ENCODE results near the gene LYSMD3.

DNA sequence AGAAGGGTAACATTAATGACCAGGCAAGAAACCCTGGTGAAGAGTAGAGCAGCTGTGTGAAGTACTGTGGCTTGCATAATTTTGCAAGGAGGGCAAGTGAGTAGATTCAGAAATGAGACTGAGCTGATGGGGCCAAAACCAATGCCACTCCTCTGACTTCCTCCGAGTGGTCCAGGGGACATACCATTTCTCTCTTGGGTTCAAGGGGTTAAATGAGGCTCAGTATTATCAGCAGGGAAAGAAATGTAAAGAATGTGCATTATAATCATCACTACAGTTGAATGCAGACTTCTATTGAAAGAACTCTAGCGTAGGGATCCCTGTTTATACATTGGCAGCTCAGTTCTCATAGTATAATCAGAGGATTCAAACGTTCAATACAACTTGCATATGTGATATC is 44.8 kb downstream of the LYSMD3 start:
- TF ChIP-seq POLR2AphosphoS5 (IDR thresholded peaks at IDR 0.05) (no peak), POLR2A (IDR thresholded peaks at IDR 0.05) (no peak), EP300 (IDR thresholded peaks at IDR 0.05) (no peak)
- TF ChIP-seq, protein P1, sequence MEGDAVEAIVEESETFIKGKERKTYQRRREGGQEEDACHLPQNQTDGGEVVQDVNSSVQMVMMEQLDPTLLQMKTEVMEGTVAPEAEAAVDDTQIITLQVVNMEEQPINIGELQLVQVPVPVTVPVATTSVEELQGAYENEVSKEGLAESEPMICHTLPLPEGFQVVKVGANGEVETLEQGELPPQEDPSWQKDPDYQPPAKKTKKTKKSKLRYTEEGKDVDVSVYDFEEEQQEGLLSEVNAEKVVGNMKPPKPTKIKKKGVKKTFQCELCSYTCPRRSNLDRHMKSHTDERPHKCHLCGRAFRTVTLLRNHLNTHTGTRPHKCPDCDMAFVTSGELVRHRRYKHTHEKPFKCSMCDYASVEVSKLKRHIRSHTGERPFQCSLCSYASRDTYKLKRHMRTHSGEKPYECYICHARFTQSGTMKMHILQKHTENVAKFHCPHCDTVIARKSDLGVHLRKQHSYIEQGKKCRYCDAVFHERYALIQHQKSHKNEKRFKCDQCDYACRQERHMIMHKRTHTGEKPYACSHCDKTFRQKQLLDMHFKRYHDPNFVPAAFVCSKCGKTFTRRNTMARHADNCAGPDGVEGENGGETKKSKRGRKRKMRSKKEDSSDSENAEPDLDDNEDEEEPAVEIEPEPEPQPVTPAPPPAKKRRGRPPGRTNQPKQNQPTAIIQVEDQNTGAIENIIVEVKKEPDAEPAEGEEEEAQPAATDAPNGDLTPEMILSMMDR (IDR thresholded peaks at IDR 0.05): no peak
